ENCODE results near the gene CHMP4B. TPM values are rescaled to one million over a fixed set of nuclear protein-coding genes. Genes with fewer than 3 reads are reported as not detected.

CHMP4B gene
- total RNA-seq, 1 experiment from 2014 or later, result 72.5 TPM

GRCh38 chr20:33868595-33868994, 57.4 kb downstream of the CHMP4B start:
- Mint-ChIP-seq H3K9me3 (no peaks in the 10 kb centered on the region), H3K4me3 (no peak overlapping the region), H3K36me3 (no peaks in the 10 kb centered on the region), H3K27ac (no peak overlapping the region), H3K27me3 (ENCODE audit: low read depth) (no peaks in the 10 kb centered on the region), H3K4me1 (peaks cover 17% of the 10 kb centered on the region)
- ChIA-PET POLR2A (no interaction called here), CTCF (no interaction called here)
- TF ChIP-seq ZNF532 (CRISPR knock-in tag; IDR thresholded peaks at IDR 0.05; ENCODE audit: borderline replicate concordance) (no peak), ZNF425 (CRISPR knock-in tag; conservative IDR thresholded peaks at IDR 0.05) (no peak), E2F4 (CRISPR knock-in tag; IDR thresholded peaks at IDR 0.05; ENCODE audit: borderline replicate concordance, low read depth) (no peak), GRHL2 (CRISPR knock-in tag; IDR thresholded peaks at IDR 0.05; ENCODE audit: insufficient replicate concordance, severe bottlenecking) (no peak), ZNF396 (CRISPR knock-in tag; IDR thresholded peaks at IDR 0.05; ENCODE audit: borderline replicate concordance) (no peak), ATF1 (CRISPR knock-in tag; IDR thresholded peaks at IDR 0.05) (no peak), KAT7 (CRISPR knock-in tag; IDR thresholded peaks at IDR 0.05; ENCODE audit: borderline replicate concordance) (no peak), EMX1 (CRISPR knock-in tag; IDR thresholded peaks at IDR 0.05) (no peak), GTF2I (CRISPR knock-in tag; conservative IDR thresholded peaks at IDR 0.05) (no peak), ATF6 (CRISPR knock-in tag; IDR thresholded peaks at IDR 0.05) (no peak), ZNF512 (CRISPR knock-in tag; IDR thresholded peaks at IDR 0.05; ENCODE audit: borderline replicate concordance) (no peak), NR1H2 (CRISPR knock-in tag; IDR thresholded peaks at IDR 0.05) (no peak), FOXK1 (CRISPR knock-in tag; IDR thresholded peaks at IDR 0.05) (no peak), MYBL2 (CRISPR knock-in tag; IDR thresholded peaks at IDR 0.05) (no peak), ZNF281 (CRISPR knock-in tag; IDR thresholded peaks at IDR 0.05) (no peak), JUN (CRISPR knock-in tag; IDR thresholded peaks at IDR 0.05) (no peak)
- DNase-seq (ENCODE audit: low spot score) (no peak), ATAC-seq (no peak)
